ENCODE measurements around the gene PCYT2. TPM values are rescaled to one million over a fixed set of nuclear protein-coding genes. Genes with fewer than 3 reads are reported as not detected.
"Not testable (repeated sequence)": the region's sequence is repeated elsewhere in the genome, so short reads cannot be mapped to it uniquely, and the experiment has no call there.

The PCYT2 gene
- total RNA-seq, 1 experiment from 2014 or later = 47.0 TPM

DNA sequence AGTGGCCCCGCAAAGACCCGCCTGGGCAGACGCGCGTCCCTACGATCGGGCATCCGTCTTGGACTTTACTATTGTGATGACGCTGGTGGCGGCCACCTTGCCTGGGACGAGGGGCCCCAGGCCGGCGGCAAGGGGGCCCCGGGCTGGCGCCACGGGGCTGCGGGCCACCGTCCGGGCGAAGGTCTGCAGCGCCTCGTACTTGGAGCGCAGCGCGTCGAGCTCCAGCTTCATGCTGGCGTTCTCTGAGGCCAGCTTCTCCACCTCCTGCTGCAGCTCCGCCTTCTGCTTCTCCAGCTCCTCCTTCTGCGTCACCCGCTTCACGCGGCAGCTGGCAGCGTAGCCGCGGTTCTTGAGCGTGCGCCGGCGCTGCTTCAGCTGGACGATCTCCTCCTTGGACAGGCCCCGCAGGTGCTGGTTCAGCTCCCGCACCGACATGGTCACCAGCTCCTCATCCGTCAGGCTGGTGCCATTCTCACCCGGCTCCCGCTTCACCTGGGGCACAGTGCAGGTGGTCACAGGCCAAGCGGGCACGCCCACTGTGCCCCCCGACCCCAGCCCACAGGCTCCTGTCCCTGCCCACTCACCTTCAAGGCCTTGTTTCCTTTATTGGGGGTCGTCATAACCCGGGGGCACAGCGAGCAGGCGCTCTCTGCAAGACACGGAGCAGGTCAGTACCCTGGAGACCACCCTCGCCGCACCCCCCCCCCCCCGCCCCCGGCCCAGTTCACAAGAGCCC is 11.5 kb upstream of the PCYT2 start:
- no peaks in the 10 kb centered on the region for H3K9me3 ChIP-seq
- no peak for DNase-seq
- H3K4me3 ChIP-seq = peak overlapping the region; percentile 30; the same call in 1 of the 2 replicates

DNA sequence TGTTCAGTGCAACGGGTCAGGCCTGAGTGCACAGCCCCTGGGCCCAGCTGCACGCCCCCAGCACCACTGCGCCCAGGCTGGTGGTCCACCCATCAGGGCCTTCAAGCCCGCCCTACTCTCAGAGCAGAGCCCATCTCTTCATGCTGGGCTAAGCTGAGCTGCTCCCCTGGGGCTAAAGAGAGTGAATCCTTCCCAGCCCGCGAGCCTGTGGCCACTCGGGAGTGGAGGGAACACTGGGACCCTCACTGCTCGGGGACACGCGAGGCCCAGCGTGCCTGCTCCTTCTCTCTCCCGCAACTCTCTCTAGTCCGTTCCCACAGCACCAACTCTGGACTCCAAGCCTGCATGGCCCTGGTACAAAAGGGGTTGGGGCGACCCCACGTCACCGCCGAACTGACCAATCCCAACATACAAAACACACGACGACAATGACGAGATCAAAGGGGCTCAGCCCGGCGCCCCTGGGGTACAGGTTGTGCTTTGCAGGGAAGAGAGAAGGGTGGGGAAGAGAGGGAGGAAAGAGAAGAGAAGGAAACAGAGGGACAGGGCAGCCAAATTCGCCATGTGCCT is 10.9 kb upstream of the PCYT2 start:
- H3K36me3 ChIP-seq = peaks cover 40% of the 10 kb centered on the region
- H3K27me3 ChIP-seq = no peaks in the 10 kb centered on the region
- H3K9me3 ChIP-seq = no peaks in the 10 kb centered on the region
- no peak overlapping the region for H3K4me3 ChIP-seq
- no peak for DNase-seq

More for the DNA sequence above, 11.5 kb upstream of the PCYT2 start:
- Histone ChIP-seq H3K36me3 (peaks cover 40% of the 10 kb centered on the region), H3K27me3 (no peaks in the 10 kb centered on the region)

DNA sequence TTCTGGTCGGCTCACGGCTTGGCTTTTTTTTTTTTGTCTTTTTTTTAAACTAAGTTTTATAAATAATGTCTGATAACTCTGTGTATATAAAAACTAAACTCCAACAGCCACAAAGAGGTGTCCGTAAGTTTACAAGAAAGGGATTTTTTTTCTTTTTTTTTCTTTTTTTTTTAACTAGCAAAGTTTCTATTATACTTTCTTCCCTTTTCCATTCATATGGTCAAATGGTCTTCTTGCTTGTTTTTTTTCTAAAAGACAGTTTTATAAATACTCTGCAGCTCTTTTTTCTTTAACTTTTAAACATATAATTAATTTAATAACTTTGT is 10.3 kb upstream of the PCYT2 start:
- Histone ChIP-seq H3K4me3 (no peak overlapping the region), H3K9me3 (no peaks in the 10 kb centered on the region), H3K27me3 (no peaks in the 10 kb centered on the region), H3K36me3 (peaks cover 44% of the 10 kb centered on the region)
- no peak for DNase-seq

DNA sequence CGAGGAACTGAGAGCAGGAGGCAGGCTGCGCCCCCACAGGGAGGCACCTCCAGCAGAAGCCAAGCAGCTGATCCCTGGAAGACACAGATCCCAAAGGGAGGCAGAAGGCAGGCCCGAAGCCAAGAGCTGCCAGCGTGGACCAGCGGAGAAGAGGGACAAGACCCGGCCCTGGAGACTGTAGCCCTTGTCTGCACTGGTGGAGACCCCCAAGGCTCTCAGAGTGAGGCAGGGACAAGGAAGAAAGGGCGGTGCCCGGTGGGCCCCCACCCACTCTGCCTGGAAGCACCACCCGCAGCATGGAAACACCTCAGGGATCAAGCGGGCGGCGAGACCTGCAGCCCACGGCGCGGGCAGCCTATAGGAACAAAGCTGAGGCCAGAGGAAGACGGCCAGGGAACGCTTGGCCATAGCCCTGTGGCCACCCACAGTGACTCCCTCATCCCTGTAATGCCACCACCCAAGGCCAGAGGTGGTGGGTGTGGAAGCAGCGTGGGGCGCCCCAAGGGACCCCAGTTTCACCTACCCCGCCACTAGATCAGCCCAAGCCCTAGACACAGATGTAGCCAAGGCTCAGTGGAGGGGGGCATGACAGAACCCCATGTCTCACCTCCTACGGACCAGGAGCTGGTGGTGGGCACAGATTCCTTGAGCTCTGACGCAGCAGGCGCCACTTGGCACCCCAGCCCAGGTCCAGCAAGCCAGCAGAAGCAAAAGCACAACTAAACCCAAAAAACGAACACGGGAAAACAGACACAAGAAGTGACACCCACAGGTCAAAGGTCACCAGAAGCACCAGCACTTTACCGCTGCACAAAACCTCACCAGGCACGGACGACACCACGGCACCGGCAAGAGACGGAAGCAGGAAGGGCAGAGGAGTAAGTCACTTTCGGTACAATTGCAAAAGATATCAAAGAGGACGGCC is 9.7 kb upstream of the PCYT2 start:
- Histone ChIP-seq H3K9me3 (no peaks in the 10 kb centered on the region), H3K36me3 (peaks cover 48% of the 10 kb centered on the region), H3K27me3 (no peaks in the 10 kb centered on the region), H3K4me3 (no peak overlapping the region)
- DNase-seq = no peak

DNA sequence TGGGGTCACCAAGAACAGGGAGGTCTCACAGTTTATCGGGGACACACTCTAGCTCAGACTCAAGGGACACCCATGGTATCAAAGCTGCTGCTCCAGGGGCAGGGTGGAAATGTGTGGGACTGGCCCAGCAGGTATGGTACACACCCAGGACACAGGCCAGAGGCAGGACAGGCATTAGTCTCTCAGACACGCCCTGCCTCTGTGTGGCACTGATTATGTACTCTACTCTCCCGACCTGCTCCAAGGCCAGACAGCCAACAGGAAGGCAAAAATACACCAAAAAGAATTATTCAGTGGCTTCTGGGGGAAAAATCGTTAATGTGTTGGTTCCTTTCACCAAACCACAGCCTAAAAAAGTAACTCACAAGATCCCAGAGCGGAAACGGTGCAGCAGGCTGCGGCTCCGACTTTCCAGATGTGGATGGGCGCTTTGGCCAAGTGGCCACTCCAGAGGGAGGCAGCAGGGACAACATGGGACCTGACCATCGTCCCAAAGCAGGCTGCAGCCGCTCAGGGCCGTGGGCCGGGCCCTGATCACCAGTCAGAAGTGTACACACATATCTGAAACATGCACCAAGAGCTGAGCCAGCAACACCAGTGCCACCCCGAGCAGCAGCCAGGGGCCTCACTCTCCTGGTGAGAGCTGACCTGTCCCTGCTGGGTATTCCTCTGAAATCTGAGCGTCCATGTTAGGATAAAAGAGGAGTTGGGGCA is 7.8 kb upstream of the PCYT2 start:
- no peaks in the 10 kb centered on the region for H3K27me3 ChIP-seq
- no peaks in the 10 kb centered on the region for H3K9me3 ChIP-seq
- no peak overlapping the region for H3K4me3 ChIP-seq
- no peak for DNase-seq
- peaks cover 65% of the 10 kb centered on the region for H3K36me3 ChIP-seq

DNA sequence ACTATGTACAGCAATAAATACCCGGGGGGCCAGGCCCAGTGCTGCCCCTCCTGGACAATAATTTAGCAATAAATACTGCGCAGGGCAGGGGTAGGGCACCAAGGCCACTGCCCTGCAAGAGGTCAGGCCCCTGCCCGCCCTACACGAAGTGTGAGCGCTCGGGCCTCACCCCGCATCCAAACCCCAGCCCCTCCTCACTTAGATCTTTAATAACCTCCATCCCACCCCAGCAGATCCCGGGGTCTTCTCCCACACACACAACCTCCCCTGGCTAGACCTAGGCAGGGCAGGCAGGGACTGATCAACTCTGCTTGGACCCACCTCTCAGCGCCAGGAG is 7.1 kb upstream of the PCYT2 start:
- H3K27me3 ChIP-seq, DNase-seq, H3K9me3 ChIP-seq: not testable (repeated sequence)
- Histone ChIP-seq H3K36me3 (peaks cover 72% of the 10 kb centered on the region), H3K4me3 (peak overlapping the region; percentile 60)

DNA sequence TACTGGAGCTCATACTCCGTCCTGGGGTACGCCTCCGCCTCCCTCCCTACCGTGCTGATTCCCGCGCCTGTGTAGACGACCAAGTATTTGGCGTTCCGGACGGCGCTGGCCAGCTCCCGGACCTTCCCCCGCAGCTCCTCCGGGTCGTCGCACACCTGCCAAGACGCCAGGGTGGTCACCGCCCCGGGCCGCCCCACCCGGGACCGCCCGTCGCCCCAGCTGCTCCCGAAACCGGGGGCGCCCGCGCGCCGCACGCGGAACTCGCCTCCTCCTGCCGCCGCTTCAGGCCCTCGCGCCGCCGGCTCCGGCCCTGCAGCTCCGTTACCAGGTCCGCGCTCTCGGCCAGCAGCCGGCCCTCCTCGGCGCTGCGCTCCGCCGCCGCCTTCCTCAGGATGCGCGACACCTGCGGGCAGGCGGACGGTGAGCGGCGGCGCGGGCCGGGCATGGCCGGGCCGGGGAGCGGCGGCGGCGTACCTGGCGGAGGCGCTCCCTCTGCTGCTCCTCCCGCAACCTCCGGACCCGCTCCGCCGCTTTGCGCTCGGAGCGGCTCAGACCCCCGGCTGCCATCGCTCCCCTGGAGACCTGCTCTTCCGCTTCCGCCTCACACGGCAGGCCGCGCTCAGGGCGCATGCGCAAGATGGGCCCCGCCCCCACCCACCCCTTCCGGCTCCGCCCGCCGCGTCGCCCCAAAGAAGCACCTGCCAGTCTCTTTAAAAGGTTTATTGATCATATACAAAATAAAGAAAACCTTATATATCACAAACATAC is 6.5 kb upstream of the PCYT2 start, which contains the start of gene SIRT7:
SIRT7 (minus strand) TSS at position 612 of the 768 bp plus-strand sequence; CDS start at position 567, 45 bp downstream.
- Histone ChIP-seq H3K36me3 (peaks cover 73% of the 10 kb centered on the region), H3K27me3 (no peaks in the 10 kb centered on the region), H3K4me3 (peak within 1 kb of the TSS; percentile 60), H3K9me3 (no peaks in the 10 kb centered on the region)
- peak; percentile 66 for DNase-seq

DNA sequence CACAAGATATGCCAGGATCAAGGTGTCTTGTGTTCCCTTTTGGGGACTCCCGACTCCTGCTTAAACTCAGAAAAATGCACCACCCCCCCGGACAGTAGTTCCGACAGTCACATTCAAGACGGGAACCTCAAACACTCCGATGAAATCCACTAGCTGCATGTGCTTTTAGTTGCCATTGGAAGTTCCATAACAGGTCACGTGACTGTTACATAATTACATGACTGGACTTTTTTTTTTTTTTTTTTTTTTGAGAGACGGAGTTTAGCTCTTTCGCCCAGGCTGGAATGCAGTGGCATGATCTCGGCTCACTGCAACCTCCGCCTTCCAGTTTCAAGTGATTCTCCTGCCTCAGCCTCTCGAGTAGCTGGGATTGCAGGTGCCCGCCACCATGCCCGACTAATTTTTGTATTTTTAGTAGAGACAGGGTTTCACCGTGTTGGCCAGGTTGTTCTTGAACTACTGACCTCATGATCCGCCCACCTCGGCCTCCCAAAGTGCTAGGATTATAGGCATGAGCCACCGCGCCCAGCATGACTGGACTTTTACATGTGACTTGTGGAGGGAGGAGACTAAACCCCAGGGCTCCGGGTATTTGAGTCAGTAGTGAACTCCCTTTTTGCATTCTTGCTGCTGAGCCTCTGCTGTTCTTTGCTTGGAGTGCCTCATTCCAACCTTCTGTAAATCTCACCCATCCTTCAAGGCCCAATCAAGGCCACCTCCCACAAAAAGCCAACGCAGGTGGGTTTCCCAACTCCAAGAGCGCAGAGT is 5.2 kb upstream of the PCYT2 start:
- Histone ChIP-seq H3K4me3 (peak overlapping the region; percentile 60; the same call in 1 of the 2 replicates), H3K9me3 (no peaks in the 10 kb centered on the region), H3K36me3 (peaks cover 71% of the 10 kb centered on the region), H3K27me3 (no peaks in the 10 kb centered on the region)
- DNase-seq = peak; percentile 53

DNA sequence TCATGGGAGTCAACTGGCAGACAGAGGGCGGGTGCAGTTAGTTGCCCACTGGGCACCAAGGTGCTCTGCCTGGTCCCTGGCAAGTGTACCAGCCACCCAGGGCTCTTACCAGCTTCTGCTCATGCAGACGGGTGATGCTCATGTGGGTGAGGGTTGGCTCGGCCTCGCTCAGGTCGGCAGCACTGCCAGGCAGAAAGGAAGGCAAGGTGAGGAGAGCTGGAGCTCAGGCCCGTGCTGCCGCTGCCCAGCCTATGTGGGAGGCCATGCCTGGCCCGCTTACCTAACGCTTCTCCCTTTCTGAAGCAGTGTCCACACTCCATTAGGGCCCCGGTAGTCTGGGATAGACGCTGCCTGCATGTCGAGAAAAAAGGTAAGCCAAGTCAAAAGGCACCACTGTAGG is 4.1 kb upstream of the PCYT2 start:
- Histone ChIP-seq H3K36me3 (peaks cover 61% of the 10 kb centered on the region), H3K27me3 (no peaks in the 10 kb centered on the region), H3K4me3 (no peak overlapping the region), H3K9me3 (no peaks in the 10 kb centered on the region; the same call in 1 of the 2 replicates)
- DNase-seq = no peak

DNA sequence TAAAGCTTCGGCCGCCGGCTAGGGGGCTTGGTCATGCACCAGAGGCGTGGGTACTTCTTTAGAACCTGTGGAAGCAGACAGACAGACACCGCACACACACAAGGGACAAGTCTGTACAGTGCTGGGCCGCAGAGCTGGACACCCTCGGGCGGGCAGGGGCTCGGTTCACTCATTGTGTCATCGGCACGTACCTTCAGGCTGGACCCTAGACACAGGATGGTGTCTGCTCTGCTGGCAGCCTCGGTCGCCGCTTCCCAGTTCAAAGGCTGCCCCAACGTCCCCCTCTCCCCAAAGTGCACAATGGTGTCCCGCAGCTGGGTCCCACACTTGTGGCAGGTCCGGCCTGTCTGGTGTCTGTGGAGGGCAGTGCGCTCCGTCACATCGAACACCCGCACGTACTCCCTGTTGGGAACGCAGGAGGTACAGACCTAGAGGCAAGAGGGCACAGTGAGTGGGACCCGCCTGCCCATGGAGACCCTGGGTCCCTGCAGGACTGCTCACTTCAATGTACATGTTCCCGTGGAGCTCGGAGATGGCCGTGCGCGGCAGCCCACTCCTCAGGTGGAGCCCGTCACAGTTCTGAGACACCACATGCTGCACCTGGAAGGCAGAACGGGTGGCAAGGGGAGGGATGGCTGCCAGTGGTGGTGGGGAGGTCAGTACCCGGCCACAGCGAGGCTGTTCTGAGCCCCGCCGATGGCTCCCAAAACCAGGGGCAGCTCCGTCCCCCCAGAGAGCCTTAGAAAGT is 3.1 kb upstream of the PCYT2 start:
- peaks cover 51% of the 10 kb centered on the region for H3K36me3 ChIP-seq
- DNase-seq = no peak
- H3K27me3 ChIP-seq = no peaks in the 10 kb centered on the region
- H3K4me3 ChIP-seq = no peak overlapping the region
- no peaks in the 10 kb centered on the region; the same call in 1 of the 2 replicates for H3K9me3 ChIP-seq

DNA sequence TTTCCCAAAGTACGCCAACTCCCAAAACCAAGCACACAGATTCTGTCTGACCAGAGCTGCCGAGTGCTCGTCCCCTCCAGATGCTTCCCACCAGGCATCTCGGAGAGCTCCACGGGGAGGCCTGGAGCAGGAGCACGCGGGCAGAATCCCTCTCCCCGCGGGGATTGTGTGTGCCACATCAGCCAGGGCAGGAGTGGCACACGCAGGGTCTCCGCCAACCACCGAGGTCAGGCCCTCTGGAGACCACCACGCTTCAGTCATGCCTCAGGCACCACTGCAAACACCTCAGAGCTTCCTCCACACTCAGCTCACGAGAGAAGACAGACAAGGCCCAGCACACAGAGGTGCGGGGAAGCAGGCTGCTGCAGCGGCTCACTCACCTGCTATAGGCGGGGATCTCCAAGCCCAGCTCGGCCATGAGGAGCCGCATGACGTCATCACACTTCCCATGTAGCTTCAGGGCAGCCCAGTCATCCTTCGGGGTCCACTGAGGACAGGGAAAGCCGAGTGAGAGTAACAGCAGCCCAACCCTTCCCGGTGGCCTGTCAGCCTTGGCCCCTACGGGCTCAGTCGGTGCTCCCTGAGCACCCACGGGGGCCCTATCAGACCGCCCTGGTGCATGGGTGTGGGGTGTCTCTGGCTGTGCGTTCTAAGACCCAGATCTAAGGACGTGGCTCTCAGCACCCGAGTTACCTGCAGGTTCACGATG is 2.3 kb upstream of the PCYT2 start:
- H3K9me3 ChIP-seq = no peaks in the 10 kb centered on the region; the same call in 1 of the 2 replicates
- no peak for DNase-seq
- H3K36me3 ChIP-seq = peaks cover 48% of the 10 kb centered on the region
- H3K4me3 ChIP-seq = no peak overlapping the region
- no peaks in the 10 kb centered on the region for H3K27me3 ChIP-seq

DNA sequence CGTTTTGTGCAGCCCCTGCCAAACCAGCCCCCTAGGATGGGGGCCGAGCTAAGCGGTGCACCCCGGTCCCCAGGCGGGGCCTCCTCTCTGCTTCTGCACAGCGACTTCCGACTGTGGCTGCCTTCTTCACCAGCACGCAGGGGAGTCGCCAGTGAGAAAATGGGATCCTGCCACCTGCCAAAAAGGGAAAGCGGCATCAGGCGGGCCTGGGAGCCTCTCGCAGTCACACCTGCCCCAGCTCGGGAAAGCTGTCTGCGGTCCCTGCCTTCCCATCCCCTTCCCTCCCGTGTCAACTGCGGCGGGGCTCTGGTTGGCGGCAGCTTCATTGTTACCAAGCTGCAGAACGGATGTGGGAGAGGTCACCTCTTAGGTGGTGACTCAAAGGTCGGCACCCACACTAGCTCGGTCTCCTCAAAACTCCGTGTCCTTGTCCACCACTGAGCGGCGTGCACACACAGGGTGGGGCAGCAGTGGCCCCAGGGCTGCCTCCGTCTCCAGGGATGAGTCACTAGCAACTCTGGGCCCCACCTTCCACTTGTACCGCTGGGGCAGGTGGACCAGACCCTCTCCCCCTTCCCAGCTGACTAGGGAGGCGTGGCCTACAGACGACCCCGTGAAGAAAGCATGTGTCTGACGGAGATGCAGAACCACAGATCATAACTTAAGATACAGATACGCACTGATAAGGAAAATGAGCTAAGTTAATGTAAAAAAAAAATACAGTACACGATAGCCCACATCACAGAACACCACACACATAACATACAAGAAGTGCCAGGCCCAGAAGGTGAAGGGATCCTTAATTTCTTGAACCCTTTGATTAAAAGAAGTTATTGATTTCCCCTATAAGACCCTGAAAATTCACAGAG is 1.5 kb upstream of the PCYT2 start:
- Histone ChIP-seq H3K9me3 (no peaks in the 10 kb centered on the region; the same call in 1 of the 2 replicates), H3K36me3 (peaks cover 44% of the 10 kb centered on the region), H3K27me3 (no peaks in the 10 kb centered on the region), H3K4me3 (no peak overlapping the region)
- no peak for DNase-seq

DNA sequence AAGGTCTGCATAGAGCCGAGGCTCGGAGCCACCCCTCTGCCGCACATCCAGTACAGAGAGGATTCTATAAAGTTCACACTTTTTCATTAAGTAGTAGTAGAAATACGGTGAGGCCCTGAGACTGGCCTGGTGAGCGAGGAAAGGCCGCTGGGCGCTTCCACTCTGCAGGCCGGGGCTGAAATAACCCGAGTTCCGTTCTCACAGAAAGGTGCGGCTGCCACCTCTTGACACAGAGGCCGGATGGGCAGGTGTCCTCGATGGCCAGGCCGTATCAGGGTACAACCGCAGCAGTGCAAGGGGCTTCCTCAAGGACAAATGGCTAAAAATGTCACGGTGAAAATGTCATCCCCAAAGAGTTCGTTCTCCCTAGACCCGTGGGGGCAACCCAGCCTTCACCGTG is 770 bp upstream of the PCYT2 start:
- H3K27me3 ChIP-seq = no peaks in the 10 kb centered on the region
- no peaks in the 10 kb centered on the region; the same call in 1 of the 2 replicates for H3K9me3 ChIP-seq
- H3K36me3 ChIP-seq = peaks cover 44% of the 10 kb centered on the region
- no peak for DNase-seq
- no peak overlapping the region; the same call in 1 of the 2 replicates for H3K4me3 ChIP-seq

Data from MG63 (cell line).